Hematopoietic multipotent progenitor cell treated with erythropoietin and hydrocortisone succinate and interleukin-3 and kit ligand, for 4 days (in vitro differentiated cells): ENCODE data around the gene ABLIM2.

Experiments used
- DNase-seq: peaks from one replicate; pipeline ENCODE4 v3.0.0-alpha.2; 2015

The ABLIM2 gene

DNA sequence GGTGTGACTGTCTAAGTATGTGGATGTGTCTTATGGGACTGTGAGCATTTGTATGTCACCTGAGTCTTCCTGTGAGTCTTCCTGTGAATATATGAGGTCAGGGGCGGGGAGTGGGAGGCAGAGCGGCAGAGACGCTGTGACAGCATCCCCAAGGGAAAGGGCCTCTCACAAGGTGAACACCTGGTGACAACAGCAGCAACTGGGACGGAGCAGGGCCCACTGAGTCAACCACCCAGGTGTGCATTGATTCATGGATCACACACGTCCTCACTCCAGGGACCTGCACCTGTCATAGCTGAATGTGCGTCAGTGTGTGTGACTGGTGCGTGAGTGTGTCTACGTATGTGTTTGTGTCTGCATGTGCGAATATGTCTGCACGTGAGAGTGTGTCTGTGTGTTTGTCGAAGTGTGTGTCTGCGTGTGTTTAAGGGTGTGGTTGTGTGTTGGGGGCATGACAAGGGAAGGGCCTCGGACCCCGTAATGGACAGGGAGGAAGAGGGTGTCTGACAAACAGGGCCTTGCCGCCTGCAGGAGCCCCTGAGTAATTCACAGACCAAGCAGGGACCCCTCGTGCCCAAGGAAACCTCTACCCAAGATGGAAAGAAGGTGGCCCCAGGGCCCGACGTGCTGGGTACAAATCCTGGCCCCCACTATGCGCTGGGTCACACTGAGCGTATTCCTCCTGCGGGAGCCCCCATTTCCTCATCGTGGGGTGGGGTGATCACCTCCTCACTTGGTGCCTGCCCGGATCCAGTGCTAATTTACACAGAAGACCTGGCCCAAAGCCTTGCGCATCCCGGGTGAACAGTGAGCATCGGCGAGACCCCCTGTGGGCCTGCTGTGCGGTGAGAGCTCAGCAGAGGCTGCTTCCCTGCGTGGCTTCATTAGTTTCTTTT is 76.7 kb downstream of the ABLIM2 start:
- no peak for DNase-seq

DNA sequence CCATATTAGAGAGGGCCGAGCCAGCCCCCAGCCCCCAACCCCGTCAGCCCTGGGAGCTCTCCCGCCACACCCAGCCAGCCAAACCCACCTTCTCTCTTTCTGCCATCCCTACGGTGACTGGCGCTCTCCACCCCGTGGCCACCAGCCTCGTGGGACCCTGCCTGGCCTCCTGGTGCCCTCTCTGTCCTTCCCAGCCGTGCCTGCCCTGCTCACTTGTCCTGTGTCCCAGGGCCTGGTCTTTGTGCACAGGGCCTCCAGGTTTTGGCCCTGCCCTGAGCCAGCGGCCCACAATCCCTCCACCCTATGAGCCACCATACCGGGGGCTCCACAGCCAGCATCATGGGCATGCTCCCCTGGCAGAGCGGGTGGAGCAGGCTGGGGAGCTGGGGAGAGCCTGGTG is 77.4 kb downstream of the ABLIM2 start:
- DNase-seq, result no peak

DNA sequence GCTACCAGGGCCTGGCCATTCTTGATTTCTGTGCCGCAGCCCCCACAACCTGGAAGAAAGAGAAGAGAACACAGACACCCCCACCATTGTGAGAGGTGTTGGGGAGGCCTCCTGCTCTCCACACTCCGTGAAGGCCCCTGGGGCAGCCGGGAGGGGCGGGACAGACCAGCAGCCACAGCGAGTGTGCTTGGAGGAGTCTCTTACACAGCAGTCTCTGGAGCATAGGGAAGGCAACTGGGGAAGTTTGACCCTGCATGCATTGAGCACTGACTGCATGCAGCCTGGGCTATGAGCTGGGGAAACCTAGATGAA is 77.9 kb downstream of the ABLIM2 start:
- DNase-seq, result no peak

DNA sequence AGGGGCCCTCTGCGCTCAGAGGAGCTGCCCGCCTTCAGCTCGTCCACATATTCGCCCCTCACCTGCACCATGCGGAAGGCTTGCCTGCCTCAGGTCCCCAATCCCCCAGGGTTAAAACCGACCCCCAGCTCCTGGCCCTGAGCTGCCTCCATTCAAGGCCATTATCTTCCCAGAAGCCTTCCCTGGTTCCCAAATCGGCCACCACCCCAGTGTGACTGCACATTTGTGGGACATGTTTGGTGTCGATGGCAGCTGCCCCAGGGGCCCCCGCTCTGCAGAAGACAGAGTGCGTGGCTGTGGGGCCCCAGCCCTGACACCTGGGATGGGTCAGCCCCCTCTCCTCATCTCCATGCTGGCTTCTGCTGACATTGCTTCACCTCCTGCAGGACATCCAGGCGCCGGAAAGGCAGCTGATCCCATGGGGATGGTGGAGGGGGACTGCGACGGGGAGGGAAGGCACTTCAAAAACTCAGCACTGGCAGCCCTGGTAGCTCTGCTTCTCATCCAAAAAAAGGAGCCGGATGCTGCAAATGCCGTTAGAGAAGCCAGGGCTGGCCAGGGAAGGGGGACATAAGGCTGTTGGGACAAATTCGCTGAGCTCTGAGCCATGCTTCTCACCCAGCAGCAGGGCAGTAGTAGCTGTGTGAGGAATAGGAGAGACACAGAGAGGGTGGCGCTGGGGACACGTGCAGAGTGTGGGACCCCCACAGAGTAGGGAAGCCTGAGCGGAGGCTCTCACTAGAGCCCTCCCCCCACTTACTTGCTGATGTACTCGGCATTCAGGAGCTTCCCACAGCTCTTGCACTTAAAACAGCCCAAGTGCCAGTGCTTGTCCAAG is 78.5 kb downstream of the ABLIM2 start:
- DNase-seq, result no peak

DNA sequence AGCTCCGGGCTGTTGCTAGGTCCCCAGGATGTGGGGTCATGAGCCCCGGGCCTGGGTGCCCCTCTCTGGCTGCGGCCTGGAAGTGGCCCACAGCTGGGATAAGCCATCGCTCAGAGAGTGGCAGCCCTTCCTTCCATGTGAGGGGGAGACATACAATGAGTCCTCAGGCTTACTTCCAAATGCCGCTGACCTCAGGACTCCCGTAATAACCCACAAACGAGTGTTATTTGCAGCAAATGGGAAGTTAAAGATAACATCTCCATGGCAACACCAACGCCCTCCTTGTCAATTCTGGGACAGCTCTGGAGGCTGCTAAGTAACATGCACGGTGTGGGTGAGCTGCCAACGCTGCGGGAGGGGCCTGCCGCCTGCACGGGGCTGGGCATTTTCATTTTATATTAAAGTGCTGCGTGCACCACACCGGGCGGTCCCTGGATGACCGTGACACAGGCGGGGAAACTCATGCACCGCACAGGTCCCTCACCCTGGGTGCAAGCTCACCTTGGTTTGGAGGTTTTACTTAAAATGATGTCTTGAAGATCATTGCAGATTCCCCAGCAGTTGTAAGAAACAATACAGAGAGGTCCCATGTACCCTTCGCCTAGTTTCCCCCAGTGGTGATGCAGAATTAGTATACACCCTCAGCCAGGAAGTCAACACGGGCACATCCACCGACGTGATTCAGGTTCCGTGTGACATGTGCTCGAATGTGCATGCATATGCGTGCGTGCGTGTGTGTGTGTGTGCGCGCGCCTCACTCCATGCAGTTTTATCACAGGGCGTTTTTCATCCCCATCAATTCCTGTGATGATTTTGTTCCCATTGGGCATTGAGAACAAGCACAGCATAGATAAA is 79.4 kb downstream of the ABLIM2 start:
- DNase-seq, result peak; percentile 93

GRCh38 chr4:8078610-8079015 is 80.0 kb downstream of the ABLIM2 start:
- DNase-seq, result no peak

GRCh38 chr4:8078109-8078494 is 80.5 kb downstream of the ABLIM2 start:
- DNase-seq, result no peak

GRCh38 chr4:8077181-8078108 is 81.2 kb downstream of the ABLIM2 start:
- no peak for DNase-seq

GRCh38 chr4:8076023-8076422 is 82.6 kb downstream of the ABLIM2 start:
- DNase-seq, result no peak

GRCh38 chr4:8073206-8073863 is 85.3 kb downstream of the ABLIM2 start:
- DNase-seq, result no peak

DNA sequence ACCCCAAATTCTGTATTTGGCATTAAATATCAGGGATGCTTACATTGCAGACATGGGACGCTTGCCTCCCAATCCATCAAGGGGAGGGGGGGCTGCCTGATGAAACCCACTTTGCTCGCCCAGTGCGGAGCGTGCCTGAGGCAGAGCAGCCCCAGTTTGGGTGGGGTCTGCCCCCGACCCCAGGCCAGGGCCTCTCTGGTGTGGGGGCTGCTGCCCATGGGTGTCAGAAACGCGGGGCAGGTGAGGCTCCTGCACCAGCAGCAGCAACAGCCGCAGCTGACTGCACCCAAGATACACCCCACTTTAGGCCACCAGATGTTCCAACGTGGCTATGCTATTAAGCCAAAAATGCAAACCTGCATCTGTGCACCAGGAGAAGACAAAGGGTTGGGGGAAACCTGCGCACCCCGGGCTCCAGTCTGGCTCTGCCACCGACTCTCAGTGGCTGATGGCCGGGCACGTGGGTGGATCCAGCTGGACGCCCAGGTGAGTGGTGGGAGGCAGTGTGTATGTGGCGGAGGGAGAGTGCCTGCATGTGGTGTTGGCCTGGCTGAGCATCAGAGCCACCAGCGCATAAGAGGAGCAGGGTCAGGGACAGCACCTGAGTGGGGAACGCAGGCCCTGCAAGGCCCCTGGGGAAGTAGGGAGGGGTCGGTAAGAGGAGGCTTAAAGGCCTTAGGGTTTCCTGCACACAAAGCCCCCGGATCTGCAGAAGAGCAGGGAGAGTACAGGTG is 86.2 kb downstream of the ABLIM2 start:
- DNase-seq, result no peak

- no peak for DNase-seq
Measured at GRCh38 chr4:8071766-8072165, 86.8 kb downstream of the ABLIM2 start.

- DNase-seq, result no peak
Measured at GRCh38 chr4:8070736-8071718, 87.6 kb downstream of the ABLIM2 start.

DNA sequence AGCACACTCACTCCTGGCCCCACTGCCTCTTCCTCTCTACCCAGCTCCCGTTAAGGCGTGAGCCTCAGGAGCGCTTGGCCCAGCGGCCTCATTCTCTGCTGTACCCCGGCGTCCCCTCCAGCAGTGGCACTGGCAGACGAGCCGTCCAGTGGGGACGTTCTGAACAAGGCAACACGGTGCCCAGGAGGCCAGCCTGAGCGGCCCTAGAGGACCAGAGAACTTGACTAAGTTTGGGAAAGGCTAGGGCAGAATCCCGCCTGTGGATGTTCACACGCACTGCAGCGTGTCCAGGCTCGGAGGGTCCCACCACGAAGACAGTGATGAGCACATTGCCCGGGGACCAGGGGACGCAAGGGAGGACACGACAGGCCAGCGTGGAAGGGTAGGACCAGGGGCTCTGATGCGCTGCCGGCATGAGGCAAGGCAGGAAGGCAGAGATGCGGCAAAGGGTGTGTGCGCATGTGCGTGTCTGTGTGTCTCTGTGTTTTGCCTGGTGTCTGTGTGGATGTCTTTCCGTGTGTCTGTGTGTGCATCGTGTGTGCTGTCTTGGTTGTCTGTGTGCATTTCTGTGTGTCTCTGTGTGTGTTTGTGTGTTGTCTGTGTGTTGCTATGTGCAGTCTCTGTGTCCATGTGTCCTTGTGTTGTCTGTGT is 89.4 kb downstream of the ABLIM2 start:
- no peak for DNase-seq

DNA sequence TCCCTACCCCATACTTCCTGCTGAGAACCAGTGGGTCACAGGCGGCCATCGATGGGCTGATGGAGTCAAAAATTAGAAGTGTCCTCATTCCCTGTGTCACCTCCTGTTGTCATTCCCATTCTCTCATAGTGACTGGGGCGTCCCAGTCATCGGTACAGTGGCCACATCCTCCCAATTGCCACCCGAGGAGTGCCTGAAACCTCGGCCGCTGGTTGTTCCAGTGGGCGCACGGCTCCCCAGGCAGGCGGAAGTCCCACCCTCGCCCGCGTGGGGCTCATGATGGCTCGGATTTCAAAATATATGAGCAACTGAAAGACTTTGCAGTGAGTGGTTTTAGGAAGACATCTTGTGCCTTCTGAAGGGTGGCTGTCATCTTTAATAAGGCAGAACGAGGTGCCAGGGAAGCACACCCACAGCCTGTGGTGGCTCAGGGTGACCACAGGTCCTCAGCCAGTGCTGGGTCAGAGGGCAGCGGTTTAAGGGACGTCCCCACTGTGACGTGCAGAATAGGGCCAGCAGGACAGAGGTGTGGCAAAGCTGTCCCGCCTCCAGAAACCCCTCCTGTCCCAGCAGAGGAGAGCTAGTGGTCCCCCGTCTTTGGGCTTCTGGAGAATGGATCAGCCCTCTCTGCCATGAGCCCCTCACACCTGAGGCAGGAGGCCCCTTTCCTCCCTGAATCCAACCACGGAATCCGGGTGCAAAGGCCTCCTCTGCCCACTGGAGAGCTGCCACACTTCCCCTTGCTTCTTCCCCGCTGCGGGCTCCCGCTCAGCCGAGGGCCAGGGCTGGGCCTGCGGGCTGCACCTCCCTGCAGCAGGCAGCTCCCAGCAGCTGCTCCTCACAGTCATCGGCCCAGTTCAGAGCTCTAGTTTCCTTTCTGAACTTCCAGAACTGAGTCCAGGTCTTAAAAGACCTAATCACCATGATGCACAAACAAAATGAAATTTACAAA is 90.4 kb downstream of the ABLIM2 start:
- no peak for DNase-seq

- DNase-seq, result no peak
Measured at GRCh38 chr4:8067274-8067936, 91.2 kb downstream of the ABLIM2 start.

- DNase-seq, result no peak
Measured at GRCh38 chr4:8066336-8066931, 92.2 kb downstream of the ABLIM2 start.
